HAP-1 (cell line): ENCODE data around the gene ZNF585A.
"Not testable (repeated sequence)": the region's sequence is repeated elsewhere in the genome, so short reads cannot be mapped to it uniquely, and the experiment has no call there.

ENCODE experiments used
- DNase-seq, 2 experiments: peaks; one replicate each; pipeline ENCODE4 v3.0.0-alpha.2; 2016 to 2020; ENCODE audit warnings: low spot score in 2 of 2
- H3K27me3 ChIP-seq: fragments of 250-450 bp; sonication (Bioruptor Pico); 2 replicates; pipeline ENCODE4 v1.5.1; 2020; ENCODE audit warnings: low read depth, mild to moderate bottlenecking, moderate library complexity
- H3K36me3 ChIP-seq: fragments of 250-450 bp; sonication (Bioruptor Pico); replicated peaks from 2 replicates; pipeline ENCODE4 v1.5.1; 2020; ENCODE audit warnings: mild to moderate bottlenecking
- H3K4me1 ChIP-seq: fragments of 250-450 bp; sonication (Bioruptor Pico); 2 replicates; pipeline ENCODE4 v1.5.1; 2020; ENCODE audit warnings: mild to moderate bottlenecking
- H3K4me3 ChIP-seq: fragments of 250-450 bp; sonication (Bioruptor Pico); 2 replicates; pipeline ENCODE4 v1.5.1; 2020; ENCODE audit warnings: mild to moderate bottlenecking, moderate library complexity
- H3K9me3 ChIP-seq: fragments of 250-450 bp; sonication (Bioruptor Pico); 2 replicates; pipeline ENCODE4 v1.5.1; 2020; ENCODE audit warnings: mild to moderate bottlenecking, moderate library complexity
- in situ Hi-C: fragments of 300-500 bp; cut with MboI; formaldehyde crosslinking; loops from 3 replicates; pipeline ENCODE4 v1.14.3; 2020; ENCODE audit warnings: low sequenced_read_pairs, inconsistent platforms, mixed read lengths

ZNF585A gene

GRCh38 chr19:37136111-37136510 is 36.4 kb downstream of the ZNF585A start:
- Histone ChIP-seq H3K4me1 (no peaks in the 10 kb centered on the region), H3K4me3 (no peak overlapping the region), H3K9me3 (peaks cover 8% of the 10 kb centered on the region; the same call in 1 of the 2 replicates), H3K27me3 (no peaks in the 10 kb centered on the region), H3K36me3 (no peaks in the 10 kb centered on the region)
- no peak for DNase-seq
- in situ Hi-C loops: no loop called here

- H3K27me3 ChIP-seq: no peaks in the 10 kb centered on the region
- DNase-seq: no peak
- in situ Hi-C loops: no loop called here
- H3K4me1 ChIP-seq: no peaks in the 10 kb centered on the region
- no peak overlapping the region for H3K4me3 ChIP-seq
- peaks cover 46% of the 10 kb centered on the region for H3K9me3 ChIP-seq
- H3K36me3 ChIP-seq: peaks cover 14% of the 10 kb centered on the region
Measured at GRCh38 chr19:37128821-37129177, 43.7 kb downstream of the ZNF585A start.

GRCh38 chr19:37127999-37128820 is 44.3 kb downstream of the ZNF585A start:
- no peaks in the 10 kb centered on the region for H3K27me3 ChIP-seq
- peaks cover 14% of the 10 kb centered on the region for H3K36me3 ChIP-seq
- H3K9me3 ChIP-seq: peaks cover 48% of the 10 kb centered on the region
- H3K4me3 ChIP-seq: no peak overlapping the region
- in situ Hi-C loops: no loop called here
- H3K4me1 ChIP-seq: no peaks in the 10 kb centered on the region
- DNase-seq: no peak

- H3K9me3 ChIP-seq: peaks cover 31% of the 10 kb centered on the region
- H3K4me1 ChIP-seq, in situ Hi-C loops, H3K4me3 ChIP-seq, H3K36me3 ChIP-seq, DNase-seq, H3K27me3 ChIP-seq: not testable (repeated sequence)
Measured at GRCh38 chr19:37122093-37122492, 50.4 kb downstream of the ZNF585A start.

GRCh38 chr19:37114001-37114400 is 58.5 kb downstream of the ZNF585A start:
- H3K9me3 ChIP-seq: peaks cover 3% of the 10 kb centered on the region; the same call in 1 of the 2 replicates
- in situ Hi-C loops: no loop called here
- no peak overlapping the region for H3K4me3 ChIP-seq
- H3K4me1 ChIP-seq: no peaks in the 10 kb centered on the region
- H3K27me3 ChIP-seq: no peaks in the 10 kb centered on the region
- DNase-seq: no peak
- H3K36me3 ChIP-seq: no peaks in the 10 kb centered on the region

- H3K36me3 ChIP-seq, in situ Hi-C loops, H3K27me3 ChIP-seq, H3K4me3 ChIP-seq, H3K9me3 ChIP-seq, H3K4me1 ChIP-seq: not testable (repeated sequence)
- peak in 1 of 2 experiments; percentile 11 for DNase-seq
Measured at GRCh38 chr19:37111753-37112152, 60.7 kb downstream of the ZNF585A start.

GRCh38 chr19:37104135-37104534 is 68.4 kb downstream of the ZNF585A start:
- H3K36me3 ChIP-seq, H3K27me3 ChIP-seq, H3K9me3 ChIP-seq, DNase-seq, H3K4me1 ChIP-seq, in situ Hi-C loops, H3K4me3 ChIP-seq: not testable (repeated sequence)

GRCh38 chr19:37098570-37098969 is 73.9 kb downstream of the ZNF585A start:
- Histone ChIP-seq H3K36me3 (no peaks in the 10 kb centered on the region; the same call in 1 of the 2 replicates), H3K27me3 (no peaks in the 10 kb centered on the region), H3K9me3 (no peaks in the 10 kb centered on the region; the same call in 1 of the 2 replicates), H3K4me3 (no peak overlapping the region), H3K4me1 (no peaks in the 10 kb centered on the region)
- in situ Hi-C loops: no loop called here
- DNase-seq: no peak

- no peaks in the 10 kb centered on the region; the same call in 1 of the 2 replicates for H3K9me3 ChIP-seq
- H3K4me1 ChIP-seq: no peaks in the 10 kb centered on the region
- in situ Hi-C loops: no loop called here
- H3K36me3 ChIP-seq: peaks cover 14% of the 10 kb centered on the region
- no peaks in the 10 kb centered on the region for H3K27me3 ChIP-seq
- H3K4me3 ChIP-seq: no peak overlapping the region
- DNase-seq: no peak
Measured at GRCh38 chr19:37095859-37096258, 76.6 kb downstream of the ZNF585A start.
